Activated gamma-delta T cell treated with anti-CD3 and anti-CD28 coated beads, Interleukin-2, amount 50 U/mL, for 16 hours (primary cell): ENCODE measurements around the gene DAD1.
A peak's percentile ranks its signal among the peaks of the same experiment; 100 is the strongest.
"Not testable (repeated sequence)": the region's sequence is repeated elsewhere in the genome, so short reads cannot be mapped to it uniquely, and the experiment has no call there.

Experiments
- DNase-seq: peaks from one replicate; pipeline ENCODE4 v3.0.0-alpha.2; 2020; ENCODE audit warnings: low read depth

DAD1 gene

GRCh38 chr14:22598896-22599244 is 9.8 kb upstream of the DAD1 start:
- DNase-seq: no peak

GRCh38 chr14:22598099-22598895 is 9.3 kb upstream of the DAD1 start, which contains the start of gene ABHD4:
Gene ABHD4, plus strand, starts transcription at chr14:22598300. Its CDS starts 7 bp downstream, at chr14:22598307.
- peak; percentile 34 for DNase-seq

- no peak for DNase-seq
Measured at GRCh38 chr14:22597771-22598098, 8.7 kb upstream of the DAD1 start.

GRCh38 chr14:22597265-22597664 is 8.2 kb upstream of the DAD1 start:
- DNase-seq: no peak

- DNase-seq: no peak
Measured at GRCh38 chr14:22596354-22596879, 7.4 kb upstream of the DAD1 start.

GRCh38 chr14:22594156-22594716 is 5.2 kb upstream of the DAD1 start:
- DNase-seq: no peak

GRCh38 chr14:22593601-22594000 is 4.6 kb upstream of the DAD1 start:
- DNase-seq: no peak

- DNase-seq: no peak
Measured at GRCh38 chr14:22593189-22593588, 4.2 kb upstream of the DAD1 start.

GRCh38 chr14:22588526-22589095 is 413 bp downstream of the DAD1 start:
- no peak for DNase-seq

- DNase-seq: not testable (repeated sequence)
Measured at GRCh38 chr14:22587677-22588422, 1.2 kb downstream of the DAD1 start.

- no peak for DNase-seq
Measured at GRCh38 chr14:22587247-22587646, 1.8 kb downstream of the DAD1 start.

GRCh38 chr14:22583994-22584393 is 5.0 kb downstream of the DAD1 start:
- DNase-seq: no peak

- DNase-seq: no peak
Measured at GRCh38 chr14:22580625-22581024, 8.4 kb downstream of the DAD1 start.

GRCh38 chr14:22579881-22580280 is 9.1 kb downstream of the DAD1 start:
- no peak for DNase-seq

GRCh38 chr14:22579236-22579635 is 9.8 kb downstream of the DAD1 start:
- DNase-seq: no peak

- DNase-seq: no peak
Measured at GRCh38 chr14:22577334-22577908, 11.6 kb downstream of the DAD1 start.

GRCh38 chr14:22573804-22574203 is 15.2 kb downstream of the DAD1 start:
- no peak for DNase-seq

GRCh38 chr14:22572562-22573058 is 16.4 kb downstream of the DAD1 start:
- no peak for DNase-seq

GRCh38 chr14:22570132-22570949 is 18.7 kb downstream of the DAD1 start:
- DNase-seq: peak; percentile 78

- no peak for DNase-seq
Measured at GRCh38 chr14:22569737-22570131, 19.3 kb downstream of the DAD1 start.

GRCh38 chr14:22569106-22569736 is 19.8 kb downstream of the DAD1 start:
- no peak for DNase-seq
